HG02642 (cell line): ENCODE measurements around the gene KIF3A.

Source experiments
- ATAC-seq: cut with Tn5 transposase; IDR thresholded peaks from one replicate; pipeline ENCODE4 v1.9.1; 2021; ENCODE audit warnings: mild to moderate bottlenecking; ENCODE audit not compliant: unreplicated experiment, poor library complexity

The KIF3A gene

DNA sequence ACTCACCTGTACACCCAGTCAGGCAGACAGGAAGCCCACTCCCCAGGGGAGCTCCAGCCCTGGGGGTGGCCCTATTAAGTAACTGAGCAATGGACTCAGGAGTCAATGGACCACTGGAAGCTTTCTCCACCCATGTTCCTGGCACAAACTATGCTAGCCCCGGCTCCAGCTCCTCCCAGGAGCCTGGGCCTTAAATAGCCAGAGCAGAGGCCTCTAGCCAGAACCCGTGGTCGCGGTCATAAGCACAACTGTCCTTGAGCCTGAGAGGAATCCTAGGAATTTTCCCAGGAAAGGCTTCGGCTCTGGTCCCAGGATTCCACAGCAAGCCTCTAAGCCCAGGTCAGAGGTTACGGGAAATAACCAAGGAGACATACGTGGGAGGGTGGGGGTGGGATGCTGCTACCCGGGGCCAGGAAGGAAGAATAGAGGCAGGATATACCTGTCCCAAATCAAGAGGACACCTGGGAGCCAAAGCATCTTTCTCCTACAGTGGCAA lies 34.2 kb upstream of the KIF3A start:
- no peak for ATAC-seq

DNA sequence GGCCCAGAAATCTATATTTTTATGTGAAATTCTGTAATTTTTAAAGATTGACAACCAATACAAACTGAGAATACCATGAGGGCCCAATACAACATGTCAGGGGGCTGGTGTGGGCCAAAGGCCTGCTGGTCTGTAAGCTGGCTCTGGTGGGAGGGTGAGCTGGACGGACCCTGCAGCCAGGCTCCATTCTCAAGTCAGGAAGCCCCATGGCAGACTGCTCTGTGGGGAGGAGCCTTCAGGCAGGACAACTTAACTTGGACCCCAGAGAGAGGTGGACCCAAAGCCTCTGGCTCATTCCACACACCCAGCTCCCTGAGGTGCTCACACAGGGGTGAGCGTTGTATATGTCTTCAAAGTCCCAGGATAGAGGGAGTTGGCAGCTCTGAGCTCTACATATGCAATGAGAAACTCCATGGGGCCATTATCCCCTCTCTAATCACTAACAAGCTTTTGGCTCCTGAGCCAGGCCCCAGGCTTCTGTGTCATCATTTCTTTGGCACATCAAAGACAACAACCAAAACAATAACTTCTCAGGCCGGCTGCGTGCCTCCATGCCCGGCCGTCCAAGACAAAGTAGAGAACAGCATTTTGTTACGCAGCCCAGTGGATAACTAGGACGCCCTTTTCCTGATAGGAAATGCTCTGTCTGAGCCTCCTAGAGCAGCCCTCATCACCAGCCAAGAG lies 33.3 kb upstream of the KIF3A start:
- ATAC-seq: no peak

DNA sequence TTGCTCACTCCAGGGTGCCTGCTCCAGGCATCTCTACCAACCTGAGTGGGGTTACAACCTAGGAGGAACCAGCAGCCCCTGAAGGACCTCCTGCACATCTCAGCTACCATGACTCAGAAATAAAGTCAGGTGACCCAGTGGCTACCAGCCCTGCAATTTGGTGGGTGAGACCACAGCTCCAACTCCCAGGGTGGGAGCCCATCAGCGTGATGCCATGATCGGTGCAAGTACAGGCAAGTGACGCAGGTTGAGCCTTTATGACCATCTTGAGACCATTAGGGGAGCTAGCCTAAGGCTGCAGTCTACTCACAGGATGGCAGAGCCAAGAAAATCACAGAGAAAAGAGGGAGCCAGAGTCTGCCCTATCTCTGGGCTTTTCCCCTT lies 31.1 kb upstream of the KIF3A start:
- ATAC-seq: no peak

DNA sequence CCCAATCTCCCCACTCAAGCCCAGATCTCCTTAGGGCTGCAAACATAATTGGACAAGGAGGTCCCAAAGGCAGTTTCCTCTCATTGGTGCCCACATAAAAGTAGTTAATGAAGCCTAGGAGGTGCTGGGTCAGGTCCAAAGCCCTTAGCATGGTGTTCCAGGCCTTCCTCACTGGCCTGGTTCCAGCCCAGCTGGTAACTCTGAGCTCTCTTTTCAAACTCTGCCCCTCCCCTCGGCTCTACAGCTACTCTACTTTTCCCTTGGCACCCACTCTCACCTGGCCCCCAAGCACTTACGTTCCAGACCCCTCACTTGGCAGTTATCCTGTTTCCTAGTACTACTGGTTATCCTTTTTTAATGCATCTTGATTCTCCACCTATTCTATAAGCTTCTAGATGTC lies 29.8 kb upstream of the KIF3A start:
- ATAC-seq: no peak

DNA sequence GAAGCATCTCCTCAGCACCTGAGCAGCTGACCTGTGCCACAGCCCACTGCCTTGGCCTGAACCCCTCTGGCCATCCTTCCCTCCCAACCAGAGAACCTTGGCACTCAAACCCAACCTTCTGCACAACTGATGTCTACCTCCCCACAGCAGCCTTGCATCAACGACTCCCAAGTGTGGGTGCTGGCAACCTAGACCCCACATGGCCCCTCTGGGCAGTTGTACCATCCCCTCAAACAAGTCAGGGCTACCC lies 29.4 kb upstream of the KIF3A start:
- no peak for ATAC-seq

DNA sequence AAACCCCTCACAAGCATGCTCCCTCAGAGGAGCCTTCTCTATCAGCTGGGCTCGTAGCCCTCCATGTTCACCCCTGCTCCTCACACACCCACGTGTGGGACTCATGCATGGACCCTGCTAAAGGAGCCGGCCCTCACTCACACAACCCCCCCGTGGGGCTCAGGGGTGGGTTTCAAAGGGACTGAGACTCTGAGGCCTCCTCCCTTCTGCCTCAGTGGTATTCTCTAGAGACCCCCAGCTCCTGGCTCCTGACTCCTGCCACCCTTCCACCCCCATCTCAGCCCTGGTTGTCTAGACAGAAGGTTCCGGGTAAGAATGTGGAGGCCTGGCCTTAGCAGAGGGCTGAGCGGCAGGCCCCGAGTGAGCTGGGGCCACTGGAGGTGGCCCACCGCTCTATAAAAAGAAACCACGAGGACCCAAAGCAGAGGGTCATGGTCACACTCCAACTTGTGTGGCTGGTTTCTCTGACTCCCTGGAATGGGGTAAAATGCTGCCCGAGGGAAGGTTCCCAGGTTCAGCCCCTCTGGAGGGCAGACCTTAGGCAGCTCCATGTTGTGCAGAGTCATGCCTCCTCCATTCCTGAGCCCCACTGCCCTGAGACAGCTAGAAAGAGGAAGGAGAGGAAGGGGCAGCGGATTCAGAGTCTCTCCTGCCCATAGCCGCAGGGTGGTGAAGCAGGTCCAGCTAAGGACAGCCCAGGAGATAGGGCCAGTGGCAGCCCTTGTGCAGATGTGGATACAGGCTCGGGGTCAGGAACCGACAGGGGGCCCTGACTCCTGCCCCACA lies 28.9 kb upstream of the KIF3A start:
- ATAC-seq: no peak

DNA sequence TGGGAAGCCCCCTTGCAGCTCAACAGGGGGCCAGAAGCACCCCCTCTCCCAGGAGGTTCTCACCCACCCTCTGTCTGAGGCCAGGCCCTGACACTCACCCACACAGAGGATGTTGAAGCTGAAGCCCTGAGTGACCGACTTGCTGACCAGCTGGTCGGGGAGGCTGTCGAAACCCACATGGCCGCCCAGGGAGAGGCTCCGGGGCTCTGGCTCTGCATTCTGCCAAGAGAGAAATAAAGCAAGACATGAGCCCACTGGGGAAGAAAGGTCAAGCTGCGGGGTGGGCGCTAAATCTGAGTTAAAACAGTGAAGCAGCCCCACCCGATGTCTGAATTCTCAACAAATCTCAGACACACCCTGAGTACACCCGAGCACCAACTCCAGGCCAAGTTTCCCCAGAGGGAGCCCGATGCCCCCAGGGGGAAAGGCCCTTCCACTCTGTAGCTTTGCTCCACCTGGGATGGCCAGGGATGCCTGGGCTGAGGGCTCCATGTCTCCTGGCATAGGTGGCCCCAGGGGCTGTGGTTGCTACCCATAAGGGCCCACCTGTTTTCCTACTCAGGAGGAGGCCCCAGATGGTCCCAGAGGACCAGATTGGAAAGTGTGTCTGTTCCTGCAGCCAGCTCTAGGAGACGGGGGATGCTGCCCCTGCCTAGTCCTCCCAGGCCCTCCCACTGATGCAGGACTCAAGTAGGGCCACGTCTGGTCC lies 28.1 kb upstream of the KIF3A start:
- no peak for ATAC-seq

DNA sequence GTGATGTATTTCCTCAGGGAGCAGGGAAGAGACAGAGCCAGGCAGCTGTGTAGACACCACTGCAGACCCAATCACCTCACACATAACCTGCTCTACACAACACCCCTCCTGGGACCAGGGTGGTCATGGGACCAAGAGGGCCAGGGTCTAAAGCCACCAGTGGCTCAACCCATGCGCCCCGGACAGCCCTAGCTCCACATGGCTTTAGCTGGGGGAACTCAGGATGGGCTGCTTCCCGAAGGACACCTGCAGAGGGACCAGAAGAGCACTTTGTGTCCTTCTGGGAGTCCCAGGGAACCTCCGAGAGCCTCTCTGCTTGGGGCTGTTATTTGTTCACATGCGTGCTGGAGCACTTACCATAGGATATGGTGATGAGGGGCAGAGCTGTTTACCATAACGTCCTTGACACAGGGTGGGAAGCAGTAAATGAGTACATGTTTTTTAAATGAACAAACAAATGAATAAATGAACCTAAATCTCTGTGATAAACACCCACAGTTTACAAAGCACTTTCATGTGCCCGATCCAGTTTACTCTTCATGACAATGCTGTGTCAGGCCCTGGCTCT lies 27.4 kb upstream of the KIF3A start:
- no peak for ATAC-seq

DNA sequence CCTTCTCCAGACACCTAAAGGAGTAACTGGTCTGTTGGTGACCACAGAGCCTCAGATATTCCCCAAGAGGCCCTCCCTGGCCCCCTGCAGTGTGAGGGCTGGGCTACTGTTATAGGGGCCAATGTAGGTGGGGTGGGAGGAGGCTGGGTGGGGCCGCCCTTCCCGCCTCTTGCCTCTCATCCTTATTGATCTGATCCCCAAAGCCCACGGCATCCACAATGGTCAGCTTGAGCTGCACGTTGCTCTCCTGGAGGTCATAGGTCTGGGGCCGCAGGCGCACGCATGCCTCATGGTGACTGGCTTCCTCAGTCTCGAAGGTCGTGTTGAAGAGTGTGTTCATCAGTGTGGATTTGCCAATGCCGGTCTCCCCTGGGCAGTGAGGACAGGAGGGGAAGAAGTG lies 26.7 kb upstream of the KIF3A start:
- ATAC-seq: no peak

DNA sequence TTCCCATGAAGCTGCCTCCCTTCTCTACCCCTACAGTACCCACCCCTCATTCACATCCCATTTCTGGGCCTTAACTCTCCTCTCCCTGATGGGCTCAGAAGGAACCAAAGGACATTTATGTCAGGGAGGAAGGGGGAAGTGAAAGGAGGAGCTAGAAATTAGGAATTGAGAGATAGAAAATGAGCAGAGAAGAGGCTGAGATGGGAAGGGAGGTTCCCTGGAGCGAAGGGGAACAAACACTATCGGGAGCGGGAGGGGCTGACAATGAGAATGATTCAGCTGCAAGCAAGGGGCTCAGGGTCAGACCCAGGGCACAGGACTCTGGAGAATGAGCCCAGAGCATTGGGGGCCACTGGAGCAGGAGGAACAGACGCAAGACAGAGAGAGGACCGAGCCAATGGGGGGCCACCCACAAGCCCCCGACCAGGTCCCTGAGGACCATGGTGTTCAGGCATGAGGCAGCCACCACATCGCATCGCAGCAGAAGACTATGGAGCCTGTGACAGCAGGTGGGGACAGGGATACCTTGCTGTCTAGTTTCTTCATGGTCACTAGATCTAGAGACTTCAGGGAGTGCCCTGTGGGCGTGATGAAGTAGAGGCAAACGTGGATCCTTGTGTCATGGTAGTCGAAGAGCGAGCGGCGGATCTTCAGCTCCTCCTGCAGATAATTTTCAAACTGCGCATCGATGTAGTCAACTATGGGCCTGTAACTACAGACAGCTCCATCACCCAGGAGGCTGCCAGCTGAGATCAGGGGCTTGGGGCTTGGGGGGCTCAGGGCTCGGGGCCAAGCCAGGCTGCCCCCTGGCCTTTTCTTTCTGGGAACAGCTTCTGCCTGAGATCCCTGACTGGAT lies 26.1 kb upstream of the KIF3A start:
- no peak for ATAC-seq

DNA sequence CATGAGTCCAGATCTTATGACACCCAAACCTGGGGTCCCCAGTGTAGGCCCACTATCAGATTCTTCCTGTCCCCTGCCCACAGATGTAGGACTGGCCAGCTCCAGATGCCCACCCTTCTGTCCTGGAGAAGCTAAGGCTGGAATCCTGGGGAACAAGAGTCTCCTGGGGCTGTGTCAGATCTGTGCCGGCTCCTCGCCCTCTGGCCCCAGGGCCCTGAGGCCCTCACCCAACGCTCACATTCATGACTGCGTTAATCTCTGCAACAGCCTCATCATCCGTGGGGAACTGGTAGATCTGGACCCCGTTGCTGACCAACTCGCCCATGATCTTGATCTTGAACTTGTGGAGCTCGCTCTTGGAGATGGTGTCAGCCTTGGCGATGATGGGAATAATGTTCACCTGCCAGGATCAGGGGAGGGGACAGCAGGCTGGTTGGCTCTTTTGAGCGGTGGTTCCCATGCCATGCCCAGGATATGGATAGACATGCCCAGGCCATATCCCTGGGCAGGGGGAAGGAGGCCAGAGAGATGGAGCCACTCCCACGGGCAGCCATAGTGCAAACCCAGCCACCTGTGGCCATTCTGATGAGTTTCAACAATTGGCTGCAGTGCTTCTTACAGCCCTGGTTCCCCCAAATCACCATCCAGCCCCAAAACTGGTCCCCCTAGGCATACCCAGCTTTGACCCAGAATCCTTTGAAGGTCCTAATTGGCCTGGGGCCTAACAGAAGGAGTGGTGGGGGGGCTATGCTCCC lies 25.1 kb upstream of the KIF3A start:
- ATAC-seq: no peak

DNA sequence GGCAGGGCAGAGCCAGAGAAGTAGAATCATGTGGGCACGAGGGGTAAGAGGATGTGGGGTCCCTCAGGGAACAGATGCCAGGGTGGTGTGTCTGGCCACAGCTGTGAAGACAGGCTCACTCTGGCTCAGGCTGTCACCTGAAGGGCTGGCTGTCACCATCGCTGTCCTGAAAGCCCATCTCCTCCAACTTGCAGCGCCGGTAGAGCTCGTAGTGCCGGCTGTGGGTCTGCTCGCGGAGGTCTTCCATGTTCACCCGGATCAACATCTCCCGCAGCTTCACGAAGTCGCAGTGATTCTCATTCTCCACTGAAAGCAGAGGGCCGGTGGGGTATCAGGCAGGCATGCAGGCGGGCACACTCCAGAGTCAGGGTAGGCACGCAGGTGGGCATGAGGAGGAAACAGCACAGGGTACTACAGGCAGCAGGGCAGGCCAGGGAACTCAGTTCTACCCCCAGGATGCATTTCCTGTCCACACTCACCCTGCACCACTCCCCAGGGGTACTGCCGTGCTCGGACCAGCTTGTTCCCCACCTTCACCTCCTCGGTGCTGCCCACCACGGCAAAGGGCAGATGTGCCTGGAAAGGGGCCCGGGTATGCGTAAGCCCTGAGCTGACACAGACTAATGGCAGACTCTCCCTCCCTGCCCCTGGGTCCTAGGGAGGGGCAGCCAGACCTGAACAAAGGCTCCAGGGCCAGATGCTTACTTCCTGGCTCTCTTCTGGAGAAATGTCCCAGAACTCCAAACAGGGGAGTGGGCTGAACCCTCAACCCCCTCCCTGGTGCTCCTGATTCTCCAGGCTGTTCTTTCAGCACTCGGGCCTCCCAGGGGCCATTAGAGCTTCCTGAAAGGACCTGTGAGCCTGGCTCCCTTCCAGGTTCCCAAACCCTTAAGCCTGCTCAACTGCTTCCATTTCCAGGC lies 24.2 kb upstream of the KIF3A start:
- ATAC-seq: no peak

DNA sequence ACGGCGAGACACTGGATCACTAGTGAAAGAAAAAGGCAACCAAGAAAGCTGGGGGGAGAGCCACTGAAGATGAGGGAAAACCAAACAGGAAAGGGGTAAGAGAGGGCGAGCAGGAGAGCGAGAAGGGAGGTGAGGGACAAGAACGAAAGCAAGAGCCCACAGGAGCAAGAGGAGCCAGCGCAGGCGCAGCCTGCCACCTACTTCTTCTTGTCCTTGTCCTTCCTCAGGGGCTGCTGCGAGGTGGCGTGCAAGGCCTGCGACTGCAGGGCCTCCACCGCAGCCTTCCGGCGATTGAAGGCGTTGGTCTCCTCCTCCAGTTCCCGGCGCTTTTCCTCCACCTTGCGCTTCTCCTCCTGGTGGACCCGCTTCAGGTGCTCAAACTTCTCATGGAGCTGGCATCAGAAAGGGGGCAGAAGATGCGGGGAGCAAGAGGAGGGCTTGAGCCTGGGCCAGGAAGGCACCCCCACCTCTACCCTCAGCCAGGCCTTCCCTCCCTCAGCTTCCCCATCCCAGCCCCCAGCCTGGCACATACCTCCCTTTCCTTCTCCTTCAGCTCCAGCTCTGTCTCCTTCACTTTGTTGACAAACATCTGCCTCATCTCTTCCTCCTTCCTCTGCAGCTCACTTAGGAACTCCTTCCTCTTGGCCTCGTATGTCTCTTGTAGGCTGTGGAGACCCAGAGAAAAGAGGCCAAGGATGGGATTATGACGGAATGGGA lies 23.4 kb upstream of the KIF3A start:
- ATAC-seq: no peak

DNA sequence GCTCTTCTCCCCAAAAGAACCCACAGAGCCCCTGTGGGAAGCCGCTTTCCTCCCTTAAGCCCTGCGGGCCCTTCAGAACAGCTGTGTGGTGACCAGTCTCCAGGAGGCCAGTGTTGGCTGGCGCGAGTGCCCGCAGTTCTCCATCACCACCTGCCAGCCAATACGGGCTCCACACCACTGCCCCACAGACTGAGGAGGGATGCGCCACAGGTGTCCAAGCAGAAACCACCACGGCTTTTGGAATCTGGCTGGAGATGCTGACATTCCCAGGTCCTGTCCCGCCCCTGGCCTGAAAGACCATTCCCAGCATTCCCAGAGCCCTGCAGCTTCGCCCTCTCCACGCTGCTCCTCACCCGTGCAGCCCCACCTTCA lies 22.7 kb upstream of the KIF3A start:
- ATAC-seq: no peak

DNA sequence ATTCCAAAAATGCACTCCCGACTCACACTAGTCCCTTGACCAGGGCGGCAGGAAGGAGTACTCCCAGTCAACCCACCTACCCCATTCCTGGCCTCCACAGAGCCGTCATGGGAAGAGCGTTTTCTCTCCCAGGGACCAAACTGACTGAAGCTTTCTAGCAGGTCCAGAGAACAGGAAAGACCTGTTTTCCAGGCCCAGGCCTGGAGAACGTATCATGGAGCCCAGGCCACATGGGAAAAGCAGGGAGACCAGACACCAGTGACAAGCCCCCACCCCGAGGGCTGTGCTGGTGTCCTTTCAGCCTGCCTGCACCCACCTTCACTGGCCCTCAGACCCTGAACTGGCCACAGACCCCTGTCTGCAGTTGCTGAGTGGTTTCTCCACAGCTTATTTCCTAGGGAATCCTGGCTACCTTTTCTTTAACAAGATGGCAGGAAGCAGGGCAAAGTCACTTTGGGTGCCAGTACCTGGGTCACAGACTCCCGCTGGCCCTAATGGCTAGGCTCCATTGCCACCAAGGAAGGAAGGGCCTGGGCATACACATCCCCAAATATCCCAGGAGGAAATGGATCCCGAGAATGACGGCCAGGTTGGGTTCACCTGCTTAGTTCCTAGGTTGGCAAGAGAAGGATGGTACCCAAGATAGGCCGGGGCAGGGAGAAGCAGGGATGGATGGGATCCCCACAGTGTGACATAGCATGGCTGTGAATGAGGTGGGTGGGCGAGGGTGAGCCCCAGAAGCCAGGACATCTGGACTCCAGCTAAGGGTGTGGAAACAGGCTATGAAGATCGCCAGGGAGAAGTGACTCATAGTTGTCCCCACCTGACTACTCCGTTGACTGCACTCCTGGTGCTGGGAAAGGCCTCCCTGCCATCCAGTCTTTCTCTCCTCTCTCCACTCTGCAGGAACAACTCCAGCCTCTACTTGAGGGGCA lies 22.0 kb upstream of the KIF3A start:
- ATAC-seq: no peak

DNA sequence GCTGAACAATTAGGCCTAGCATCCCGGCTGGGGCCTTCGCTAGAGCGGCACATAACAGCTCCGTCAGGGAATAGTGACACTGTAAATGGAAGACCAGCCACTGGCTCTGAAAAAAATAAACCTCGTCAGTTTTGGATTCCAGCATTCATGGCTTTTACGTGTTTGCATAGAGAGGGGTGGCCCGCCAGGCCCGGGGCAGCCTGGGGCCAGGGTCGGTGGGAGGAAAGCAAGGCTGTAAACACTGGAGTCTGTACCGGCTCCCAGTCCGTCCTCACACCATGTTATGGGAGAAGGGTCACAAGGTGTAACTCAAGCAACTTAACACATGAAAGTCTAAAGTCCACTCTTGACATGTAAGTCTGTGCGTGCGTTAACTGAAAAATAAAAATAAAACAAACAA lies 21.1 kb upstream of the KIF3A start:
- no peak for ATAC-seq

DNA sequence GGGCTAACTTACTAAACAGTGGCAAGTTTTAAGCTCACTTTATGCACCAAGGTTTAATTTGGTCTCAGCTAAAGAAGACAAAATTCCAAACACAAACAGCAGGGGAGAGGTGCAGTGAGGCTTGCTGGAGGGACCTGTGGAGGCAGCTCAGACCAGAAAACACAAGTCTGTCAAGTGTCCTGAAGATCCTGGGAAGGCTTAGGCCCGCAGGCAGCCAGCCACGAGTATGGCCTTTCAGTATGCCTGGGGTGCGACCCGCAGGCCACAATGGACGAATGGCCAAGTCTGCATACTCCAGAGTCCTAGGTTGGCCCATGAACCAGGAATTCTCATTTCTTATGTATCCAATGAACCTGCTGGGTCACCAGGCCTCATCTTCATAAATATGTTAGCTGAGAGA lies 19.2 kb upstream of the KIF3A start:
- ATAC-seq: no peak
